Measurements from ENCODE around the gene CTNNA3.

Gene CTNNA3

DNA sequence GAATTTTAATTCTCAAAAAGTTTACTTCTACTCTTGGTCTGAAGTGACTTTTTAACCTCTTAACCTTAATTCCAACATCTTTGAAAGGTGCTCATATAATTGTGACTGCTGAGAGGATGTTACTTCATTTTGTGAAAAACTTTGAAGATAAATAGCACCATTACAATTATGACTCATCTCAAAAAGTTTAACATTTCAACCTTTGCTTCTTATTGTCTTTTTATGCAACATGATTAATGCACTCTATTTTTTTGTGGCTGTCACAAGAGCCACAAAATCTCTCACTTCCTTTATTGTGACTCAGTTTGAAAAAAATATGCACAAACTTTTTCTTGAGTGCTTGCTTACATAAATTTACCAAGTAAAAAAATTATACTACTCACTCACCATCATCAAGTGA is 387.1 kb downstream of the CTNNA3 start:
- DNase-seq = no peak

DNA sequence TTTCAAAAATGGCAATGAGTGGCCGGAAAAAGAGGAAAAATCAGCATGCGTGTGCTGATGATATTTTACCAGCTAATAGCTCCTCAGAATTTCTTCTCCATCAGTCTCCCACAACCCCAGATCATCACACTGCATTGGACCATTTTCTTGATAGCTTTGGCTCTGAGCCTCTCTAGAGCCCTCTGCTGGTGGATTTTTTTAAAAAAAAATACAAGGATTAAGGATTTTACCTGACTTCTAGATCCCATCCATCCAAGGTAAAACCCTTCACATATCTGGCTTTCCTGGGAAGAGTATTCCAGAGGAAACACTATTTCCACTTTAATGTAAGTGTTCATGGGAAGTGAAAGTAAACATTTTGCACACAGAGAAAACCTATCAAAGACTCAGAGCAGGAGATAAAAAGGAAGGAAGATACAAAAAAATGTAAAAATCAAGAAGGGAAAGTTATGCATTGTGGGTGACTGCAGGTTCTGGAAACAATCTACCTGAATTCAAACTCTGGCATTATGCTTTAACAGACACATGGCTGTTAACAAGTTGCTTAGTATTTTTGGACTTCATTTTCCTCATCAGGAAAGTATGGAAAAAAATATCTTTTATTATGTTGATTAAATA is 389.3 kb downstream of the CTNNA3 start:
- peak; percentile 16 to 25 (median 18) for DNase-seq

GRCh38 chr10:67302701-67303100 is 393.3 kb downstream of the CTNNA3 start:
- DNase-seq = no peak

DNA sequence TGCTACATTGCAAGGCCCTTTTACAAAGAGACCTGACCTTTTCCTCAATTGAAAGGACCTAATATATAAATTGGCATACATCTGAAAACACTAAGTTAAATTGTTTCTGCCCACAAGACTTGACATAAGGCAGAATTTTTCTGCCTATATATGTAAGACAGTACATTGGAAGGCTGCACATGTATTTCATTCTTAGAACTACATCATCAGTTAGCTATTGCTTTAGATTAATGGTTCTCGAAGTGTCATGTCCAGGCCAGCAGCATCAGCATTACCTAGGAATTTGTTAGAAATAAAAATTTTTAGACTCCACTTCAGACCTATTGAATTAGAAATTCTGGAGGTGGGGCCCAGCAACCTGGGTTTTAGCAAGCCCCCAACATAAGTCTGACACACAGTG is 396.2 kb downstream of the CTNNA3 start:
- no peak for DNase-seq

DNA sequence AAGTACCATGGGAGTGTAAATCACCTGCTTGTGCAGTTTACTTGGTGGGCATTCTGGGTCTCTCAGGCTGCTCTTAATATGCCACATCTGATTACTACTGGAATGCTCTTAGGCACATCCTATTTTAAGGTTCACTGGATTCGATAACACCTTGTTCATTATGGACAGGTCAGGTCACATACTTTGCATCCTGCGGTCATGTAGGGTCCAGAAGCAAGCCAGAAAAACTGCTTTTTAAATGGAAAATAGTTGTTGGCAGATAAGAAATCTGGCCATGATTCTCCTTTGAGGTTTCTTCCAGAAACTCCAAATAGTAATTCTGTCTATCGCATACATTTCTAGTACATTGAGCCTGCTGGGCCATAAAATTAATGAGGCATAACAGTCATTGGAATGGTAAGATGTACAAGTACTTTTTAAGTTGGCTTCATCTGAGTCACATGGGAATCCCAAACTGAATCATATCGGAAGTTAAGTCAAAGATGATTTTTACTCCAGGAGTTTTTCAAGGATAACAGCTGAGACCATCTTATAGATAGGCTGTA is 398.3 kb downstream of the CTNNA3 start:
- DNase-seq = no peak

DNA sequence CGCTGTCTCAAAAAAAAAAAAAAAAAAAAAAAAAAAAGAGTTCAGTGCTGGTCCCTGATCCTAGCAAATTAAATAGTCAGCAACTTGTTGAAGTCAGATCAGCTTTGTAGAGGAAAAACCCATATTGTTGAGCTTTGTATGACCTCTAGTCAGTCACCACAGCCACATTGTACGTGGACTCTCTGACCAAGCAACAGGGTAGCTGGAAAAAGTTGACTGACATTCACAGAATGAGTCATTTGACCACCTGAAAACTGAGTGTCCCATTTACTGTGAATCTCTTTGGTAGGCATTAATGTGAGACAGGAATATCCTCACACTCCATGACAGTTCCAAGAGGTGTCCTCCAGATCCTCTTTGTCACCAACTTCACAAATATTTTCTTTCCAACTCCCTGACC is 399.1 kb downstream of the CTNNA3 start:
- DNase-seq = no peak

- DNase-seq = no peak
Observed at GRCh38 chr10:67288688-67289410, 407.1 kb downstream of the CTNNA3 start.

GRCh38 chr10:67284589-67284988 is 411.4 kb downstream of the CTNNA3 start:
- DNase-seq = no peak

- no peak for DNase-seq
Observed at GRCh38 chr10:67282871-67283270, 413.1 kb downstream of the CTNNA3 start.

GRCh38 chr10:67280405-67280804 is 415.6 kb downstream of the CTNNA3 start:
- no peak for DNase-seq

DNA sequence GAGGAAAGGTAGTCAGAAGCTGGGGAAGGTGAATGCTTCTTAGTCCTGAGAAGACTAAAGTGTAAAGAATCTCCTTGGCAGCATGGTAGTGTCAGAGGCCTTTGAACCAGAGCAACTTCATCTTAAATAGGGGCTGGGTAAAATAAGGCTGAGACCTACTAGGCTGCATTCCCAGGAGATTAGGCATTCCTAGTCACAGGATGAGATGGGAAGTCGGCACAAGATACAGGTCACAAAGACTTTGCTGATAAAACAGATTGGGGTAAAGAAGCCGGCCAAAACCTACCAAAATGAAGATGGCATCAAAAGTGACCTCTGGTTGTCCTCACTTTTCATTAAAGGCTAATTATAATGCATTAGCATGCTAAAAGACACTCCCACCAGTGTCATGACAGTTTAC is 418.6 kb downstream of the CTNNA3 start:
- DNase-seq = no peak

- DNase-seq = no peak
Observed at GRCh38 chr10:67269828-67270227, 426.2 kb downstream of the CTNNA3 start.

DNA sequence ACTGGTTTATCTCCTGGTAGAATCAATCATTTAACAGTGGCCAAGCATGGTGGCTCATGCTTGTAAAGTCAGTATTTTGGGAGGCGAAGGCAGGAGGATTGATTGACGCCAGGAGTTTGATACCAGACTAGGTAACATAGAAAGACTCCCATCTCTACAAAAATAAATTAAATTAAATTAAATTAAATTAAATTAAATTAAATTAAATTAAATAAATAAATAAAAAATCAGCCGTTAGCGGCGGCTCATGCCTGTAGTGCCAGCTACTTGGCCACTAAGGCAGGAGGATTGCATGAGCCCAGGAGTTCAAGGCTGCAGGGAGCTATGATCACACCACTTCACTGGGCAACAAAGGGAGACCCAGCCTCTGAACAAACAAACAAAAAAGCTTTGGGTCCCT is 427.8 kb downstream of the CTNNA3 start:
- DNase-seq = no peak

DNA sequence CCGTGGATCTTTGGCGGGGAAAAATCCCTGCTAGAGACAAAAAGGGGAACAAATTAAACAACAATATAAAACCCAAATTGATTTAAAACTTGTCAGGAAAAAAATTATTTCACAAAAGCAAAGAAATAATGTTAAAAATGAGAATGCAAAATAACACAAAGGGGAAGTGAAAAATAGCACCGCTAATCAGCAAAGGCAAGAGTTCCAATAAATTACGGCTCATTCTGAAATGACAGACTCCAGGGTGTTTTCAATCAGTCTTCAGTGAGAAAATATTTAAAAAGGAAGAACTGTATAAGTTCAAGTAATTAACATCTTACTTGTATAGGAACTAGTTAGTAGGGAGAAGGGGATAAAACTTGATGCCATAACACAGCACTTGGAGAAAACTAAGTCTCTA is 433.3 kb downstream of the CTNNA3 start:
- DNase-seq = peak in 2 of 3 donors; percentile 4 to 21

- DNase-seq = no peak
Observed at GRCh38 chr10:67261300-67261797, 434.6 kb downstream of the CTNNA3 start.

- no peak for DNase-seq
Observed at GRCh38 chr10:67259319-67259929, 436.6 kb downstream of the CTNNA3 start.

- no peak for DNase-seq
Observed at GRCh38 chr10:67257427-67258144, 438.4 kb downstream of the CTNNA3 start.

DNA sequence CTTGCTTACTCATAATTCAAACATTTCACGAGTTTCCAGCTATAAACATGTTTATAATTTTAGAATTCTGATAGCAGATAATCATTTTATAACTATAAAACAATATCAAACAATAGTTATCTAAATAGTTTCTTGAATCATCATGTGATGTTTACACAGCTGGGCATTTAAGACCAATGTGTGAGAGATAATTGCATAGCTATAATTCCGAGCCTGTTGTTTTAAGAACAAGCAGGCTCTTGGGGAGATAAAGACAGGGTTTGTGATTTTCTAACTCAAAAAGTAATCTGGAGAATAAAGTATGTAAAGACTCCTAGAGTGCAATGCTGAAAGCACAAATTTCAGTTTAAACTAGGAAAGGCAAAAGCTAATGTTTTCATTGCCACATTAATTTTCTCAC is 439.0 kb downstream of the CTNNA3 start:
- DNase-seq = no peak

DNA sequence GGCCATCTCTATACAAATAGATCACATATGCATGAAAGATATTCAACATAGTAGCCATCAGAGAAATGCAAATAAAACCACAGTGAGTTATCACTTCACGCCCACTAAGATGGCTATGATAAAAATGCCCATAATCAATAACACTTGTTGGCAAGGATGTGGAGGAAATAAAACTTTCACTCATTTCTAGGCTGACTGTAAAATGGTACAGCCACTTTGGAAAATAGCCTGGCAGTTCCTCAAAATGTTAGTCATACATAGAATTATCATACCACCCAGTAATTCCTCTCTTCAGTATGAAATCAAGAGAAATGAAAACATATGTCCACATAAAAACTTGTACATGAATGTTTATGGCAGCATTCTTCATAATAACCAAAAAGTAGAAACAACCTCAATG is 445.3 kb downstream of the CTNNA3 start:
- no peak for DNase-seq

DNA sequence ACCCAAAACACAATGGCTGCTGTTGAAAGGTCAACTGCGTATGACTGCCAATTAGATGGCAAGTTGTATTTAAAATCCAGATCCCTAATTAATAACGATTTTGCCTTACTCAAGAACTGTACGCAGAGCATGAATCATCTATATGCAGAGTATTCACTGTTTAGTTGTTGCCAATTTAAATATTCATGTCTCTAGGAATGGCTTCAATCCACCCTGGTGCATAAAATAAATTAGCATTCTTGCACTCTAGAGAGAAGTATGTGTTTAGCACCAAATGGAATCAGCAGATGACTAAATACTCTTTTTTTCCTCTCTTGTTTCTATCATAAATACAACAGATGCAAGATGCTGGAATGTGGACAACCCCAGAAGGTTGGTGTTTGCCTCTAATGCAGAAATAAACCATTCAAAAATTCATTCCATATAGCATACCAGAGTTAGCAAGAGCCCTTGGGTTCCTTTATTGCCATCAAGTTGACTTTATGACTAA is 449.9 kb downstream of the CTNNA3 start:
- no peak for DNase-seq

- no peak for DNase-seq
Observed at GRCh38 chr10:67242528-67242927, 453.5 kb downstream of the CTNNA3 start.

DNA sequence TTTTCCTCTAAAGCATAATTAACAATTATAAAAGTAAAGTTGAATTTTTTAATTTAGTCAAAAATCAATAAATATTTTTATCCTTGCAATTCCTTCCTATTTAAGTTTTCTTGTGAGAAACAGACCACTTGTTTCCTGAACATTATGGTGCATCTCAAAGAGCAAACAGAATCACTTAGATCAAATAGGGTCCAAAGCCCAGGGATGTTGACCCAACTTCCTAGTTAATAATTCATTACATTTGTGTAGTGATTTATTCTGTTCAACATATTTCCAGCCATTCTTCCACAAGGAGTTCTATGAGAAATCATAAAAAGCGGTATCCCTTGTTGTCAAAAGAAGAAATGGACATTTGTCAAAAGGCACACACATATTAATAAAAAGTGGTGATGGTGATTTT is 454.5 kb downstream of the CTNNA3 start:
- DNase-seq = no peak

DNA sequence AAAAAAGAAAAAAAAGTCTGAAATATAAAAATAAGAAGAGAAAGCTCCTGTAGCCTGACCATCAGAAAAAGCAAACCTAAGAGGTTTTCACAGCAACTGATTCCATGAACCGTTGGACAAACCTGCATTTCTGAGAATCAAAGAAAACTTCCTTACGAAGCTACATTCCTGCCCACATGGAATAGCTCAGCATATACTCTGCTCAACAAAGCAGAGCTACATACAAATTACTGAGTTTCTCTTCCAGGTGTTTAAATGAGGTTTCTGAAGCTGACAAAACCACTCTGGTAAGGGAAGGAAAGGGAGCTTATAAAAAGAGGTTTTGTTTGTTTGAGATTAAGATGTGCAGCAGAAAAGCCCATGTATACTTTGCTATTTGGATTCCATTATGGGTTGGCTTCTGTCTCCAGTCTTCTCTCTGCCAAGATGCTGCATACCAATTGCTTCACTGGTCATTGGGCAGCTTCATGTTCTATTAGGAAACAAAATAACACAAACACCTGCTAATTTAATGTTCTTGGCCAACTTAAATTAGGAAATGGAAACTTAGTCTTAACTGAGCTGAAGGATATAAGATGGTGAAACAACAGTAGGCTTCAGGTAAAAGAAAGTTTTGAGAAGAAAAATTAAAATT is 456.0 kb downstream of the CTNNA3 start:
- no peak for DNase-seq
